LNCAP (cell line): ENCODE results near the gene DPM2.

Experiments
- CTCF ChIP-seq: fragments of 450-650 bp; IDR thresholded peaks from 2 replicates; pipeline ENCODE4 v1.5.1; 2017; ENCODE audit warnings: mild to moderate bottlenecking

Gene DPM2

GRCh38 chr9:127943011-127943662 is 5.5 kb upstream of the DPM2 start:
- TF ChIP-seq CTCF = no peak; the same call in 1 of the 2 replicates

GRCh38 chr9:127942216-127943010 is 4.8 kb upstream of the DPM2 start:
- TF ChIP-seq CTCF = peak; percentile 91

- no peak for TF ChIP-seq CTCF
These were observed 4.2 kb upstream of the DPM2 start for GRCh38 chr9:127941961-127942215.

- no peak for TF ChIP-seq CTCF
These were observed 3.7 kb upstream of the DPM2 start for GRCh38 chr9:127941062-127941960.

GRCh38 chr9:127940593-127940992 is 2.9 kb upstream of the DPM2 start:
- no peak for TF ChIP-seq CTCF

GRCh38 chr9:127938298-127938690 is 640 bp upstream of the DPM2 start:
- no peak for TF ChIP-seq CTCF

GRCh38 chr9:127937056-127937387 is 632 bp downstream of the DPM2 start:
- no peak for TF ChIP-seq CTCF
